ENCODE results near the gene TRPT1.

GRCh38 chr11:64247729-64248531 is 21.9 kb upstream of the TRPT1 start:
- TF ChIP-seq CTCF (IDR thresholded peaks at IDR 0.05) = no peak
- TF ChIP-seq POLR2AphosphoS5 (IDR thresholded peaks at IDR 0.05) = no peak
- TF ChIP-seq POLR2A (IDR thresholded peaks at IDR 0.05) = no peak
